GM15510 (cell line): ENCODE data around the gene TFB1M.

ENCODE experiments used
- POLR2A ChIP-seq: IDR thresholded peaks from 3 replicates; pipeline ENCODE4 v1.6.1; 2011; ENCODE audit warnings: borderline replicate concordance; ENCODE audit not compliant: insufficient read length; ENCODE audit errors: extremely low read depth

The TFB1M gene

GRCh38 chr6:155278319-155279049, 35.8 kb downstream of the TFB1M start:
- no peak for TF ChIP-seq POLR2A

- no peak for TF ChIP-seq POLR2A
Observed at GRCh38 chr6:155276638-155277037, 37.6 kb downstream of the TFB1M start.

DNA sequence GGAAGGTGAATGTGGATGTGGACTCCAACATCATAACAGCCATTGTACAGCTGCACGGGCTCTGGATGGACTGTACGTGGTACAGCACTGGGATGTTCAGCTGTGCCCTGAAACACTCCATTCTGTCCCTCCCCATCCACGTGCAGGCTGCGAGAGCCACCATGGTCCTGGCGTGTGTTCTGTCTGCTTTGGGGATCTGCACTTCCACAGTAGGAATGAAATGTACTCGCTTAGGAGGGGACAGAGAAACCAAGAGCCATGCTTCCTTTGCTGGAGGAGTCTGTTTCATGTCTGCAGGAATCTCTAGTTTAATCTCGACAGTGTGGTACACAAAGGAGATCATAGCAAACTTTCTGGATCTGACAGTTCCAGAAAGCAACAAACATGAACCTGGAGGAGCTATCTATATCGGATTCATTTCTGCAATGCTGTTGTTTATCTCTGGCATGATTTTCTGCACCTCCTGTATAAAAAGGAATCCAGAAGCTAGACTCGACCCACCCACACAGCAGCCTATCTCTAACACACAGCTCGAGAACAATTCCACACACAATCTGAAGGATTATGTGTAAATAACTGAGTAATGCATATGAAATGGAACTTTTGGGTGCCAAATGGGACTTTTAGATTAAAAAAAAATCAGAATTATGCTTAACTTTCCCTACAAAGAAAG, 38.3 kb downstream of the TFB1M start:
- TF ChIP-seq POLR2A: no peak

DNA sequence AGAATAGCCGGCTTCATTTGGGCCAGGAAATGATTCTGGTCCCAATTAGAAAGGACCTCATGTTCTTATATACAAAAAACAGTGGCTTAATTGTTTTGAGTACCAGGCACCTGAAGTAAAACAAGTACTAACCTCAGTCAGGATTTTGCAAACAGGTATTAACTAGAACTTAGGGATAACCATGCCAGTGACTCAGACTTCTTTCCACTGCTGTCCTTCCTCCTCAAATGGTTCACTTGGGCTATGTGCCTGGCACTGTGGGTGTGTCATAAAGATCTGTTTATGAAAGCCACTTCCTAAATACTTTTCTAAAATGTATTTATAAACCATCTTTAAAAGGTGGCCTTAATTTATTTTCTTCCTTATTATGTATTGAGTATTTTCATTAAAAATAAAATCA, 39.8 kb downstream of the TFB1M start:
- no peak for TF ChIP-seq POLR2A

DNA sequence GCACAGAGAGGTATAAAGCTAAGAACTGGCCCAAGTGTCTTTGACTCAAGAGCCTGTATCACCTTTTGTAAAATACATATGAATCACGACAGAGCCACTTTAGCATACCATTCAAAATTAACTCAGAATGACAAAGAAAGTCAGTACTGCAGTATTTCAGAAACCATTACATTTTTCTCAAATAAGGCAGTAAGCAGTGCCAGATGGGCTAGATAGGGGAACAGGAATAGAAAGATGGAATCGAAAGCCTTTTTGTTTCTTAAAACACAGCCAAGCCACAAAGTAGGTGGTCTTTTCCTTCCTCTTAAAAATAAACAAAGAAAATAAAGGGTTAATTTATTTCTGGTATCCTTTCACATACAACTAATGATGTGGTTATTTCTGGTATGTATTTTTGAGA, 40.2 kb downstream of the TFB1M start:
- no peak for TF ChIP-seq POLR2A

DNA sequence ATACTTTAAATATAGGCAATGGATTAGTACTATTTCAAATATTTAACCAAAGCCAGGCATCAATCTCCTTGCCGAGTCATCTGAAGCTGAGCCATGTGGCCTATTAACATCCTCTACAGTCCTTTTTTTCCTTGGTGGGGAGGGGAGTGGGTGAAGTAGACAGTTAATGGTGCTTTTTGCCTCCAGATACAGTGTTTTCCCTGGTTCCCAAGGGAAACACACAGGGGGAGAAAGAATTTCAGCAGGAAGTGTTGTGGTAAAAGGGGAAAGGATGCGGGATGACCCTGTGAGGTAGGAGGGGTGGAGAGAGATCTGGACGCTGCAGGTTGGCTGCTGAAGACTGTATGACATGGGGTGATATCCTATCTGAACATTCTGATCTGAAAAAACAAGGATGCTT, 40.9 kb downstream of the TFB1M start:
- no peak for TF ChIP-seq POLR2A

DNA sequence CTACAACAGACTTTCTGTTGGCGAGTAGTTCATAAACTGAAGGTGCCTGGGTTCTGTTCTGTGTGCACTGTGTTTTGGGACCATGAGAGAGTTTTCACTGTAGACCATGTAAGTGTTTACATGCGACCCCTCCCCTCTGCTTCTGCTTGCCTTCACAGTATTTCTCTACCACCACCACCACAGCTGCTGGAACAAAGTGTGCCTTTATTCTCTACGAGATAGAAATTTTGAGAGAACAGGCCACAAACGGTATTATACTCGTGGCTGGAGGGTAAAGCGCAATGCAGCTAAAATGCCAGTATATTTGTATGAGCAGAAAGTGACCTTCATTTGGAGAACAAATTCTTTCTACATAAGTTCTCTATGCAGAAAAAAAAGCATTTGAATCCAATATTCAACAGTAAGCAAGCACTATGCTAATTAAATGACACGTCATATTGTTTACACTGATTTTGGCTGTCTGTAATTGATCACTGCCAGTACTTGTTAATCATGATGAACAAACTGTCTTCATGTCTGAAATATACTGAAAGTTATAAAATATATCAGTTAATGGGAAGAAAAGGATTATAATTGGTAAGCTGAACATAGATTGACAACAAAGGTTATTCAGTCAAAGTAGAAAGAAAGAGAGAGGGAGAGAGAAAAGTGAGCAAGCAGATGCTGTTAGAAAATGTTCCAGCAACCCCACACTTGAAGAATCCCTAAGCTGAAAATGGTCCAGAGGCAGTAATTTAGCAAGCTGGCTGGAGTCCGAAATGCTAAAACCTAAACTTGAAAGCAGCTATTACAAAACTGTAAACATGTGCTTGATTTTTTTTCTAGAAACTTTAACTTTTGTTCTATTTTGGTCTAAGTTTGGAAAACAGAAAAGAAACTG, 41.7 kb downstream of the TFB1M start:
- TF ChIP-seq POLR2A: no peak

GRCh38 chr6:155271145-155271544, 43.1 kb downstream of the TFB1M start:
- no peak for TF ChIP-seq POLR2A

GRCh38 chr6:155270561-155271091, 43.7 kb downstream of the TFB1M start:
- TF ChIP-seq POLR2A: no peak

DNA sequence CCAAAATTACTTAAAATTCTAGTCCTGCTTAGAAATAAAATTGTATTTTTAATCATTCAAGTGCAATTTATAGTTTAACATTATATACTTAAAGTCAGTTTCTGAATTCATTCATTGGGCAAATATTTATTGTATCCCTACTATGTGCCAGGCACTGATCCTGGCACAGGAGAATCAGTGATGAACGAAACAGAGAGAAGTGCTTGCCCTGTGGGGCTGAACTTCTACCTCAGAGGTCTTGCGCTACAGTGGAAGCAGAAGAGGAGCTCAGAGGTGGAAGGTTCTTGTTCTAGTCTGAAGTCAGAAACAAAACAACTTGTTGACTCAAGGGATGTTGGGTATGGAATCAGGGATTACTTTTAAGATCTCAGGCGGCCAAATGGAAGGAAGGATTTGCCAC, 44.5 kb downstream of the TFB1M start:
- TF ChIP-seq POLR2A: no peak

GRCh38 chr6:155267411-155267810, 46.9 kb downstream of the TFB1M start:
- TF ChIP-seq POLR2A: no peak

DNA sequence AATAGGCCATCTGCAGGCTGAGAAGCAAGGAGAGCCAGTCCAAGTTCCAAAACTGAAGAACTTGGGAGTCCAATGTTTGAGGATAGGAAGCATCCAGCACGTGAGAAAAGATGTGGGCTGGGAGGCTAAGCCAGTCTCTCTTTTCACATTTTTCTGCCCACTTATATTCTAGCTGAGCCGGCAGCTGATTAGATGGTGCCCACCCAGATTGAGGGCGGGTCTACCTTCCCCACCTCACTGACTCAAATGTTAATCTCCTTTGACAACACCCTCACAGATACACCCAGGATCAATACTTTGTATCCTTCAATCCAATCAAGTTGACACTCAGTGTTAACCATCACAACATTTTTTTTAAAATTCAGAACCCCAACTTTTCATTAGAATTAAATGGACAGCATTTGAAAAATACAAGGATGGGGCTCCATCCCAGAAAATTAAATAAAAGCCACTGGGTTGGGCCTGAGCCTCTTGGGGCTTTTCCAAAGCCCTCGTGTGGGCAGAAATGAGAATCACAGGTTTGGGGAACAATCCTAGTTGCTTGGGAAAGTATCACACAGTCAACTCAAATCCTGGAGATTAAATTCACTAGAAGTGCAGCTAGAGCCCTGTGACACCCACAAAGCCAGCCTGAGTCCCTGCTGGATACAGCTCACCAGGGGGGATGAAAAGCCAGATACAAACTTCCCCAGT, 48.3 kb downstream of the TFB1M start:
- TF ChIP-seq POLR2A: no peak

- no peak for TF ChIP-seq POLR2A
Observed at GRCh38 chr6:155264693-155265320, 49.5 kb downstream of the TFB1M start.
